GM04503 (cell line): ENCODE results near the gene LAMC2.

Source experiments
- DNase-seq: peaks from one replicate; pipeline ENCODE4 v3.0.0-alpha.2; 2012; ENCODE audit warnings: low read depth

The LAMC2 gene

GRCh38 chr1:183214021-183214970 lies 28.2 kb downstream of the LAMC2 start:
- DNase-seq, result no peak

GRCh38 chr1:183215076-183215720 lies 29.1 kb downstream of the LAMC2 start:
- no peak for DNase-seq

GRCh38 chr1:183215936-183216335 lies 29.9 kb downstream of the LAMC2 start:
- no peak for DNase-seq

- no peak for DNase-seq
Measured at GRCh38 chr1:183218027-183218618, 32.1 kb downstream of the LAMC2 start.

GRCh38 chr1:183218971-183219615 lies 33.0 kb downstream of the LAMC2 start:
- DNase-seq, result no peak

- DNase-seq, result no peak
Measured at GRCh38 chr1:183219616-183220009, 33.5 kb downstream of the LAMC2 start.

- no peak for DNase-seq
Measured at GRCh38 chr1:183222909-183223308, 36.8 kb downstream of the LAMC2 start.

GRCh38 chr1:183223467-183223866 lies 37.4 kb downstream of the LAMC2 start:
- DNase-seq, result no peak

- no peak for DNase-seq
Measured at GRCh38 chr1:183226361-183226760, 40.3 kb downstream of the LAMC2 start.

GRCh38 chr1:183226963-183227362 lies 40.9 kb downstream of the LAMC2 start:
- no peak for DNase-seq

- DNase-seq, result no peak
Measured at GRCh38 chr1:183227422-183228346, 41.6 kb downstream of the LAMC2 start.

- no peak for DNase-seq
Measured at GRCh38 chr1:183228347-183229220, 42.5 kb downstream of the LAMC2 start.

GRCh38 chr1:183230413-183230812 lies 44.3 kb downstream of the LAMC2 start:
- DNase-seq, result no peak

- DNase-seq, result no peak
Measured at GRCh38 chr1:183231545-183231944, 45.5 kb downstream of the LAMC2 start.

- DNase-seq, result no peak
Measured at GRCh38 chr1:183233113-183233512, 47.0 kb downstream of the LAMC2 start.

- peak; percentile 94 for DNase-seq
Measured at GRCh38 chr1:183234660-183235476, 48.8 kb downstream of the LAMC2 start.

GRCh38 chr1:183235503-183235902 lies 49.4 kb downstream of the LAMC2 start:
- no peak for DNase-seq

GRCh38 chr1:183236158-183236725 lies 50.2 kb downstream of the LAMC2 start:
- DNase-seq, result no peak

- no peak for DNase-seq
Measured at GRCh38 chr1:183237046-183237445, 51.0 kb downstream of the LAMC2 start.
